H9 (cell line): Measurements from ENCODE around the gene MTCH1. TPM values are rescaled to one million over a fixed set of nuclear protein-coding genes. Genes with fewer than 3 reads are reported as not detected.

Experiments
- DNase-seq: peaks from one replicate; pipeline ENCODE4 v3.0.0-alpha.2; 2017
- H2AFZ ChIP-seq: one replicate; pipeline ENCODE4 v1.6.1; 2013; ENCODE audit warnings: mild to moderate bottlenecking, low read length, control low read depth, moderate library complexity
- H2AK5ac ChIP-seq: 2 replicates; pipeline ENCODE4 v1.6.1; 2013; ENCODE audit warnings: low read length, control low read depth, mixed read lengths; ENCODE audit not compliant: insufficient read length
- H2BK120ac ChIP-seq: one replicate; pipeline ENCODE4 v1.6.1; 2013; ENCODE audit warnings: low read depth, mild to moderate bottlenecking, low read length, control low read depth, inconsistent platforms; ENCODE audit not compliant: poor library complexity, severe bottlenecking
- H2BK12ac ChIP-seq: 2 replicates; pipeline ENCODE4 v1.6.1; 2013; ENCODE audit warnings: low read length, control low read depth, mixed read lengths, low read depth; ENCODE audit not compliant: insufficient read length
- H2BK15ac ChIP-seq: 2 replicates; pipeline ENCODE4 v1.6.1; 2013; ENCODE audit warnings: low read depth, low read length, control low read depth
- H2BK20ac ChIP-seq: one replicate; pipeline ENCODE4 v1.6.1; 2013; ENCODE audit warnings: low read depth, mild to moderate bottlenecking, low read length, control low read depth, inconsistent platforms; ENCODE audit not compliant: poor library complexity, severe bottlenecking
- H2BK5ac ChIP-seq: 2 replicates; pipeline ENCODE4 v1.6.1; 2013; ENCODE audit warnings: low read length, control low read depth, mixed read lengths; ENCODE audit not compliant: insufficient read length
- H3K14ac ChIP-seq: 2 replicates; pipeline ENCODE4 v1.6.1; 2013; ENCODE audit warnings: low read length, control low read depth; ENCODE audit not compliant: insufficient read depth
- H3K18ac ChIP-seq: 2 replicates; pipeline ENCODE4 v1.6.1; 2013; ENCODE audit warnings: low read depth, mild to moderate bottlenecking, mixed read lengths, low read length, control low read depth; ENCODE audit not compliant: insufficient read length
- H3K23ac ChIP-seq: 2 replicates; pipeline ENCODE4 v1.6.1; 2013; ENCODE audit warnings: low read length, control low read depth, mixed read lengths, low read depth; ENCODE audit not compliant: insufficient read length
- H3K23me2 ChIP-seq: 2 replicates; pipeline ENCODE4 v1.6.1; 2013; ENCODE audit warnings: low read depth, mild to moderate bottlenecking, mixed read lengths, low read length, control low read depth; ENCODE audit not compliant: insufficient read length, poor library complexity, severe bottlenecking
- H3K27ac ChIP-seq: 2 replicates; pipeline ENCODE4 v1.5.1; 2013; ENCODE audit warnings: low read length, control low read depth, mixed read lengths, low read depth; ENCODE audit not compliant: insufficient read length
- H3K27me3 ChIP-seq: 2 replicates; pipeline ENCODE4 v1.6.1; 2013; ENCODE audit warnings: low read length, control low read depth, inconsistent platforms; ENCODE audit not compliant: insufficient read depth
- H3K4ac ChIP-seq: 2 replicates; pipeline ENCODE4 v1.6.1; 2013; ENCODE audit warnings: low read depth, mild to moderate bottlenecking, control low read depth, inconsistent platforms, low read length, moderate library complexity
- H3K4me1 ChIP-seq: 2 replicates; pipeline ENCODE4 v1.6.1; 2013; ENCODE audit warnings: low read length, control low read depth, inconsistent platforms; ENCODE audit not compliant: insufficient read depth
- H3K4me2 ChIP-seq: 2 replicates; pipeline ENCODE4 v1.6.1; 2013; ENCODE audit warnings: low read length, control low read depth, mixed read lengths; ENCODE audit not compliant: insufficient read length, insufficient read depth
- H3K56ac ChIP-seq: 2 replicates; pipeline ENCODE4 v1.6.1; 2013; ENCODE audit warnings: low read depth, mild to moderate bottlenecking, mixed read lengths, low read length, control low read depth; ENCODE audit not compliant: insufficient read length
- H3K79me1 ChIP-seq: 2 replicates; pipeline ENCODE4 v1.6.1; 2013; ENCODE audit warnings: low read depth, mild to moderate bottlenecking, moderate library complexity, low read length, control low read depth, inconsistent platforms; ENCODE audit not compliant: insufficient read depth, poor library complexity, severe bottlenecking
- H3K79me2 ChIP-seq: 2 replicates; pipeline ENCODE4 v1.6.1; 2013; ENCODE audit warnings: low read length, control low read depth, inconsistent platforms; ENCODE audit not compliant: insufficient read depth
- H3K9ac ChIP-seq: 2 replicates; pipeline ENCODE4 v1.6.1; 2013; ENCODE audit warnings: low read length, control low read depth, mixed read lengths; ENCODE audit not compliant: insufficient read length; ENCODE audit errors: extremely low read depth
- H3K9me3 ChIP-seq: one replicate; pipeline ENCODE4 v1.6.1; 2013; ENCODE audit warnings: low read depth, low read length, inconsistent platforms; ENCODE audit not compliant: control insufficient read depth
- H3T11ph ChIP-seq: one replicate; pipeline ENCODE4 v1.6.1; 2013; ENCODE audit warnings: mild to moderate bottlenecking, low read length, control low read depth, inconsistent platforms
- H4K20me1 ChIP-seq: one replicate; pipeline ENCODE4 v1.6.1; 2013; ENCODE audit not compliant: control insufficient read depth, insufficient read length, insufficient read depth
- H4K5ac ChIP-seq: 2 replicates; pipeline ENCODE4 v1.6.1; 2013; ENCODE audit warnings: low read depth, mild to moderate bottlenecking, mixed read lengths, low read length, control low read depth; ENCODE audit not compliant: insufficient read length
- H4K8ac ChIP-seq: replicated peaks from 2 replicates; pipeline ENCODE4 v1.6.1; 2013; ENCODE audit warnings: low read length, control low read depth, mixed read lengths, low read depth; ENCODE audit not compliant: insufficient read length
- H4K91ac ChIP-seq: 2 replicates; pipeline ENCODE4 v1.6.1; 2013; ENCODE audit warnings: low read depth, mild to moderate bottlenecking, moderate library complexity, mixed read lengths, low read length, control low read depth; ENCODE audit not compliant: insufficient read length
- H3K27ac Mint-ChIP-seq, 3 experiments: 2 replicates in 2 of 3; 3 replicates in 1 of 3; pipeline ENCODE4 v1.8.0; 2020 to 2021; ENCODE audit warnings: mixed read lengths in 3 of 3, mild to moderate bottlenecking in 1 of 3, moderate library complexity in 1 of 3
- H3K27me3 Mint-ChIP-seq: 2 replicates; pipeline ENCODE4 v1.8.0; 2021; ENCODE audit warnings: low read depth, mild to moderate bottlenecking, moderate library complexity, mixed read lengths
- H3K36me3 Mint-ChIP-seq, 3 experiments: 2 replicates in 2 of 3; 3 replicates in 1 of 3; pipeline ENCODE4 v1.8.0; 2020 to 2021; ENCODE audit warnings: low read depth in 3 of 3, mixed read lengths in 3 of 3; ENCODE audit not compliant: insufficient read depth in 1 of 3
- H3K4me1 Mint-ChIP-seq, 2 experiments: 2 replicates each; pipeline ENCODE4 v1.8.0; 2020; ENCODE audit warnings: mixed read lengths in 2 of 2
- H3K4me3 Mint-ChIP-seq, 2 experiments: 2 replicates in 1 of 2; 3 replicates in 1 of 2; pipeline ENCODE4 v1.8.0; 2020 to 2021; ENCODE audit warnings: mild to moderate bottlenecking in 2 of 2, mixed read lengths in 2 of 2, moderate library complexity in 1 of 2
- H3K9me3 Mint-ChIP-seq, 2 experiments: 2 replicates in 1 of 2; 3 replicates in 1 of 2; pipeline ENCODE4 v1.8.0; 2020; ENCODE audit warnings: mild to moderate bottlenecking in 2 of 2, mixed read lengths in 2 of 2, moderate library complexity in 1 of 2
- CTCF ChIP-seq: fragments of 200-600 bp; sonication (generic); conservative IDR thresholded peaks from 3 replicates; pipeline ENCODE4 v1.8.0; 2021; ENCODE audit warnings: antibody characterized with exemption, mild to moderate bottlenecking
- WGBS: extraction: QIAGEN DNeasy Blood & Tissue Kit; methylation state at CpG from one replicate; pipeline ENCODE4 v1.1.7; 2013; ENCODE audit warnings: missing lambda C conversion rate, low lambda C conversion rate, mixed read lengths; ENCODE audit not compliant: insufficient read length; ENCODE audit errors: extremely low coverage; 5-methylcytosine and 5-hydroxymethylcytosine counted together
- total RNA-seq: library from RNA; stranded (reverse); gene quantifications from 2 replicates; pipeline ENCODE4 v1.2.1, GENCODE V29; 2021

MTCH1 gene
- total RNA-seq, 1 experiment from 2014 or later: 200 TPM

- H3K27me3 Mint-ChIP-seq: no peaks in the 10 kb centered on the region
- 0 out of 4 replicates have a peak, but pooled peaks cover 0 to 3% of the 10 kb centered on the region in 2 experiments for H3K4me1 Mint-ChIP-seq
- Histone ChIP-seq H3T11ph (no peak overlapping the region), H4K91ac (no peak overlapping the region), H2AFZ (no peak overlapping the region), H3K4me1 (no peaks in the 10 kb centered on the region), H3K9me3 (no peaks in the 10 kb centered on the region), H3K79me2 (no peaks in the 10 kb centered on the region), H4K5ac (no peak overlapping the region), H2BK120ac (no peak overlapping the region), H4K20me1 (no peaks in the 10 kb centered on the region), H3K14ac (no peak overlapping the region), H2AK5ac (no peak overlapping the region), H3K27ac (no peak overlapping the region), H2BK20ac (no peak overlapping the region), H3K23me2 (no peaks in the 10 kb centered on the region), H3K4ac (no peak overlapping the region), H2BK15ac (no peak overlapping the region), H3K4me2 (no peak overlapping the region), H3K79me1 (no peaks in the 10 kb centered on the region), H3K9ac (no peak overlapping the region), H3K23ac (no peak overlapping the region), H3K56ac (no peak overlapping the region), H4K8ac (no peak overlapping the region), H2BK12ac (no peak overlapping the region), H2BK5ac (no peak overlapping the region), H3K27me3 (no peaks in the 10 kb centered on the region), H3K18ac (peak overlapping the region; percentile 29)
- H3K9me3 Mint-ChIP-seq: peaks cover 8 to 11% of the 10 kb centered on the region in 2 experiments
- TF ChIP-seq CTCF: no peak
- no peak overlapping the region; a peak in 1 of 7 replicates for H3K27ac Mint-ChIP-seq
- no peak overlapping the region for H3K4me3 Mint-ChIP-seq
- WGBS: no CpG with 5 or more reads among the region's 7 CpGs
- no peak for DNase-seq
- H3K36me3 Mint-ChIP-seq: peaks cover 0 to 9% (median 4%) of the 10 kb centered on the region in 3 experiments; a peak in 6 of 7 replicates
Observed at GRCh38 chr6:37032239-37032638, 46.2 kb upstream of the MTCH1 start.
